Esophagus muscularis mucosa (tissue), 3 donors: Measurements from ENCODE around the gene MT1E.

Experiments
- POLR2A ChIP-seq: fragments of 450-650 bp; IDR thresholded peaks from one replicate; pipeline ENCODE4 v1.6.1; 2017; ENCODE audit warnings: antibody characterized with exemption, moderate library complexity, mild to moderate bottlenecking, low read depth
- POLR2AphosphoS5 ChIP-seq, 2 donors: sonication (generic); formaldehyde crosslinking; IDR thresholded peaks; one replicate each; pipeline ENCODE4 v1.6.1; 2017; ENCODE audit warnings: antibody characterized with exemption in 2 of 2
- TF ChIP-seq, protein P1 (sequence below), 3 experiments: fragments of 200-600 bp in 2 of 3; fragments of 450-650 bp in 1 of 3; sonication (generic) in 2 of 3; IDR thresholded peaks; one replicate each; pipeline ENCODE4 v1.5.1; 2017 to 2019; ENCODE audit warnings: antibody characterized with exemption in 3 of 3, mild to moderate bottlenecking in 2 of 3, moderate library complexity in 1 of 3

DNA sequence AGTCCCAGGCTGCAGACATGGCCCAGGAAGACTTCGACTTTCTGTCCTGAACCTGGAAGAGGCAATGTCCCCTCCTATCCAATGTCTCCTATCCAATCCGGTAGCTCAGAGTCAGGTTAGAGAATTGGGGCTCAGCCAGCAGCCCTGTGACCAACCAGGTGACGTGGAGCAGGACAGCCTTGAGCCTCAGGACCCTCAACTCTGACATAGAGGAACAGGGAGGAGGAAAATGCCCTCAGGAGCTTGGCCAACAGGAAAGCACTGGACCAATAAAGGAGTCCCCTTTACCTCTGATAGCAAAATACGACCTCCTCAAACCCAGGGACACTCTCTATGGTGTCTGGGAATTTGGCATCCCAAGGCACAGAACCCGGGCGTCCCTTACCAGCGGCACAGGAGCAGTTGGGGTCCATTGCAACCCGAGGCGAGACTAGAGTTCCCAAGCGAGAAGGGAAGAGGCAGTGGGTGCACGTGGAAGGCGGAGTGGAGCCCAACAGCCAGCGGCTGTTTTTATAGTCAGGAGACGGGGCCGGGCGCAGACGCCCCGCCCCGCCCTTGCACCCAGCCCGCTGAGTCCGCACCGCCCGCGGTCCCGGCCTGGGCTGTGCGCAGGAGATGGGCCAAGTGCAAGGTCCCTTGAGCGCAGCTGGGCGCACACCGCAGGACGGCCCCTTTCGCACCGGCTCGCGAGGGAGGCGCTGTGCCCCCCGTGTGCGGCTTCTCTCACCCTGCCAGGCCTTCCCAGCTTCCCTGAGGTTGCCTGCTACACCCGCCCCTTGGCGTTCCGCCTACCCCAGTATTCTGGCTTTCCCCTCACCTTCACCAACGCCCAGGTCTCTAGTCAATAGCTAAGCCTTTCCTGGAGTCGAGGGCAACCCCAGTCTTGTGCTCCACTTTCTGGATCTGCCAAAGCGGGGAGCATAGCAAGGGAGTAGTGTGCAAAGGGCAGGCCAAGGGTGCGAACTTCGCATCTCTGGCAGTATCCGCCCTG is 42.3 kb downstream of the MT1E start, which contains the start of gene MT1G:
- TF ChIP-seq, protein P1, sequence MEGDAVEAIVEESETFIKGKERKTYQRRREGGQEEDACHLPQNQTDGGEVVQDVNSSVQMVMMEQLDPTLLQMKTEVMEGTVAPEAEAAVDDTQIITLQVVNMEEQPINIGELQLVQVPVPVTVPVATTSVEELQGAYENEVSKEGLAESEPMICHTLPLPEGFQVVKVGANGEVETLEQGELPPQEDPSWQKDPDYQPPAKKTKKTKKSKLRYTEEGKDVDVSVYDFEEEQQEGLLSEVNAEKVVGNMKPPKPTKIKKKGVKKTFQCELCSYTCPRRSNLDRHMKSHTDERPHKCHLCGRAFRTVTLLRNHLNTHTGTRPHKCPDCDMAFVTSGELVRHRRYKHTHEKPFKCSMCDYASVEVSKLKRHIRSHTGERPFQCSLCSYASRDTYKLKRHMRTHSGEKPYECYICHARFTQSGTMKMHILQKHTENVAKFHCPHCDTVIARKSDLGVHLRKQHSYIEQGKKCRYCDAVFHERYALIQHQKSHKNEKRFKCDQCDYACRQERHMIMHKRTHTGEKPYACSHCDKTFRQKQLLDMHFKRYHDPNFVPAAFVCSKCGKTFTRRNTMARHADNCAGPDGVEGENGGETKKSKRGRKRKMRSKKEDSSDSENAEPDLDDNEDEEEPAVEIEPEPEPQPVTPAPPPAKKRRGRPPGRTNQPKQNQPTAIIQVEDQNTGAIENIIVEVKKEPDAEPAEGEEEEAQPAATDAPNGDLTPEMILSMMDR (IDR thresholded peaks at IDR 0.05), result no peak
- TF ChIP-seq POLR2A (no peak), POLR2AphosphoS5 (IDR thresholded peaks at IDR 0.05) (peak in 1 of 2 donors; percentile 64)
